Mucosa of descending colon (tissue), 3 donors: ENCODE measurements around the gene LAMP2. TPM values are rescaled to one million over a fixed set of nuclear protein-coding genes. Genes with fewer than 3 reads are reported as not detected.

ENCODE experiments used
- ATAC-seq: fragments of 200-7000 bp; cut with Tn5 transposase; one replicate; pipeline ENCODE4 v1.9.1; 2020; ENCODE audit warnings: mild to moderate bottlenecking, moderate library complexity
- DNase-seq, 3 donors: peaks; one replicate each; pipeline ENCODE4 v3.0.0-alpha.2; 2020
- H3K36me3 ChIP-seq: fragments of 200-600 bp; one replicate; pipeline ENCODE4 v1.8.0; 2021; ENCODE audit warnings: low read depth, mild to moderate bottlenecking
- H3K4me1 ChIP-seq: fragments of 200-600 bp; one replicate; pipeline ENCODE4 v1.8.0; 2021; ENCODE audit warnings: low read depth, mild to moderate bottlenecking
- H3K4me3 ChIP-seq: fragments of 200-600 bp; one replicate; pipeline ENCODE4 v1.8.0; 2021; ENCODE audit warnings: mild to moderate bottlenecking
- H3K9me3 ChIP-seq: fragments of 200-600 bp; one replicate; pipeline ENCODE4 v1.8.0; 2021; ENCODE audit warnings: mild to moderate bottlenecking
- intact Hi-C, 2 donors: fragments of 100-400 bp; cut with DNase I in 1 of 2; cut with micrococcal nuclease in 1 of 2; formaldehyde crosslinking; loops; one replicate each; pipeline versions ENCODE4 v1.11.0 to v1.11.1; 2022; cut with DNase I, micrococcal nuclease
- total RNA-seq, 3 donors: library from RNA; stranded (reverse); fragmentation: NEBNext Ultra II Directional in 2 of 3; extraction: Animal tissue kit (Norgen Biotek cat#: 25700) in 2 of 3; gene quantifications; one replicate each; pipeline versions ENCODE4 v1.2.1 to v1.2.4, GENCODE V29; 2021 to 2023
- TF ChIP-seq, protein P1 (sequence below): fragments of 200-600 bp; IDR thresholded peaks from one replicate; pipeline ENCODE4 v1.8.0; 2022; ENCODE audit warnings: antibody characterized with exemption, mild to moderate bottlenecking
- donor health status: DM: no; HTN: no; CAD: no; lungs with moderate emphysema.
- donor health status: DM: no; HTN: no; CAD: no.
- donor health status: DM: no; HTN: yes; CAD: no.

LAMP2 gene
- total RNA-seq, 3 donors from 2014 or later: 75.1 to 90.0 (median 79.0) TPM

DNA sequence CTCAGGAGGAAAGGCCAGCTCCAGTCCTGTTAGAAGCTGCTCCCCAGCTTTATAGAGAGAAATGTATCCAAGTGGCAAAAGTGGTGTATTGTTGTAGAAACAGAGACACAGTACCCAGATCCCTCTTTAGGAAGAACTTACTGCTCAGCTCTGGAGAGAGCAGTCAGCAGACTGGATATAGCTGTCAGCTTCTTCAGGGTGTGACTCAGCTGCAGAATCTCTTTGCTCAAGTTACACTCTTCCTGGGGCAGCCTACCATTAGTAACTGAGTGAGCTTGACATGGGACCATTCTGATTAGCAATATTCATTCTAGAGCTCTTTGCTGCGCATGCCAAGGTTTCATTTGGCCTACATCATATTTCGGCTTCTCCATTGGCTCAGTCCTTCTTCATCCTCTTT is 66.7 kb downstream of the LAMP2 start:
- TF ChIP-seq, protein P1, sequence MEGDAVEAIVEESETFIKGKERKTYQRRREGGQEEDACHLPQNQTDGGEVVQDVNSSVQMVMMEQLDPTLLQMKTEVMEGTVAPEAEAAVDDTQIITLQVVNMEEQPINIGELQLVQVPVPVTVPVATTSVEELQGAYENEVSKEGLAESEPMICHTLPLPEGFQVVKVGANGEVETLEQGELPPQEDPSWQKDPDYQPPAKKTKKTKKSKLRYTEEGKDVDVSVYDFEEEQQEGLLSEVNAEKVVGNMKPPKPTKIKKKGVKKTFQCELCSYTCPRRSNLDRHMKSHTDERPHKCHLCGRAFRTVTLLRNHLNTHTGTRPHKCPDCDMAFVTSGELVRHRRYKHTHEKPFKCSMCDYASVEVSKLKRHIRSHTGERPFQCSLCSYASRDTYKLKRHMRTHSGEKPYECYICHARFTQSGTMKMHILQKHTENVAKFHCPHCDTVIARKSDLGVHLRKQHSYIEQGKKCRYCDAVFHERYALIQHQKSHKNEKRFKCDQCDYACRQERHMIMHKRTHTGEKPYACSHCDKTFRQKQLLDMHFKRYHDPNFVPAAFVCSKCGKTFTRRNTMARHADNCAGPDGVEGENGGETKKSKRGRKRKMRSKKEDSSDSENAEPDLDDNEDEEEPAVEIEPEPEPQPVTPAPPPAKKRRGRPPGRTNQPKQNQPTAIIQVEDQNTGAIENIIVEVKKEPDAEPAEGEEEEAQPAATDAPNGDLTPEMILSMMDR: no peak
- DNase-seq (no peak), ATAC-seq (no peak)
- intact Hi-C loops: no loop called here
- Histone ChIP-seq H3K9me3 (no peaks in the 10 kb centered on the region), H3K4me1 (no peaks in the 10 kb centered on the region), H3K4me3 (no peak overlapping the region), H3K36me3 (no peaks in the 10 kb centered on the region)

GRCh38 chrX:120401301-120401700 is 67.8 kb downstream of the LAMP2 start:
- TF ChIP-seq, protein P1: no peak
- no peaks in the 10 kb centered on the region for H3K9me3 ChIP-seq
- no peak for DNase-seq
- H3K36me3 ChIP-seq: no peaks in the 10 kb centered on the region
- ATAC-seq: no peak
- H3K4me3 ChIP-seq: no peak overlapping the region
- no peaks in the 10 kb centered on the region for H3K4me1 ChIP-seq
- intact Hi-C loops: no loop called here

- peak; percentile 64 for ATAC-seq
- no peaks in the 10 kb centered on the region for H3K9me3 ChIP-seq
- no peak overlapping the region for H3K4me3 ChIP-seq
- intact Hi-C loops: no loop called here
- H3K4me1 ChIP-seq: no peaks in the 10 kb centered on the region
- peak in 1 of 3 donors; percentile 17 for DNase-seq
- TF ChIP-seq, protein P1: no peak
- H3K36me3 ChIP-seq: no peaks in the 10 kb centered on the region
These were observed 88.4 kb downstream of the LAMP2 start for GRCh38 chrX:120380699-120381098.

- no peaks in the 10 kb centered on the region for H3K4me1 ChIP-seq
- H3K4me3 ChIP-seq: no peak overlapping the region
- TF ChIP-seq, protein P1: no peak
- DNase-seq: no peak
- ATAC-seq: no peak
- intact Hi-C loops: no loop called here
- no peaks in the 10 kb centered on the region for H3K9me3 ChIP-seq
- no peaks in the 10 kb centered on the region for H3K36me3 ChIP-seq
These were observed 89.0 kb downstream of the LAMP2 start for GRCh38 chrX:120379937-120380681.

DNA sequence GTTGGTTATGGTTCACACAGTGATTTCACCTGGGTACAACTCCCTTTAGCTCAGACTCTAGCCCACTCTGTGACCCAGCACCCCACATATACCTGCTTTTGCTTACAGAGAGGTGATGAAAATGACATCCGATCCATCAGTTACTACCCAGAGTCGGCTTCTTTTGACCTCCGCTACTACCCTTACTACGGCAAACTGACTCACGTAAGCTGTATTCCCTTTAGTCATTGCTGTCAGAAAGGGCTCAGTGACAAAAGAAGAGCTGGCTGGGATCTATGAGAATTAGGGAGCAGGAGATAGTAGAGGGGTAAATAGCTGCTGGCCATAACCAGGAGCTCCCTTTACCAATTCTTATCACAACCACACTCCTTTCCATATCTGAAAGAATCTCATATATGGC is 90.5 kb downstream of the LAMP2 start:
- Histone ChIP-seq H3K4me1 (no peaks in the 10 kb centered on the region), H3K36me3 (no peaks in the 10 kb centered on the region), H3K9me3 (no peaks in the 10 kb centered on the region), H3K4me3 (no peak overlapping the region)
- ATAC-seq (no peak), DNase-seq (no peak)
- intact Hi-C loops: no loop called here
- TF ChIP-seq, protein P1: no peak

Other genes with a start within 250 kb of the LAMP2 start
- 10 to 100 TPM; 10.2 to 12.5 (median 12.0) TPM for gene ZBTB33, start 218.5 kb downstream of the LAMP2 start, total RNA-seq
- 1 to 10 TPM in 1 of 3 donors, under 1 TPM in 2; 0.49 to 3.7 (median 0.87) TPM for gene TMEM255A, start 157.8 kb downstream of the LAMP2 start, total RNA-seq
- not detected for gene ATP1B4, start 107.2 kb downstream of the LAMP2 start, total RNA-seq
- gene CUL4B, start 91.7 kb upstream of the LAMP2 start, total RNA-seq: 10 to 100 TPM; 27.4 to 47.1 (median 34.1) TPM
- gene MCTS1, start 134.8 kb upstream of the LAMP2 start, total RNA-seq: 10 to 100 TPM; 29.0 to 36.7 (median 35.0) TPM
- 10 to 100 TPM; 20.8 to 34.5 (median 24.3) TPM for gene C1GALT1C1, start 160.8 kb upstream of the LAMP2 start, total RNA-seq